Neural cell (in vitro differentiated cells): Measurements from ENCODE around the gene ACVR1B. TPM values are rescaled to one million over a fixed set of nuclear protein-coding genes. Genes with fewer than 3 reads are reported as not detected.

Experiments used
- H2AFZ ChIP-seq: fragments of 200-600, 300-800 bp; sonication (generic), shearing (Covaris generic); 2 replicates; pipeline ENCODE4 v1.6.0; 2014; ENCODE audit warnings: low read depth, mild to moderate bottlenecking, antibody characterized with exemption, low read length, moderate library complexity
- H3F3A ChIP-seq: fragments of 200-600 bp; shearing (Covaris generic); 2 replicates; pipeline ENCODE4 v1.6.1; 2016; ENCODE audit warnings: mild to moderate bottlenecking, moderate library complexity, mixed read lengths, antibody characterized with exemption, low read length; ENCODE audit not compliant: insufficient read depth, poor library complexity, severe bottlenecking
- H3K27ac ChIP-seq: fragments of 200-600, 300-800 bp; sonication (generic), shearing (Covaris generic); 2 replicates; pipeline ENCODE4 v1.5.1; 2014; ENCODE audit warnings: mild to moderate bottlenecking, low read length, moderate library complexity
- H3K27me3 ChIP-seq: fragments of 300-800, 200-600 bp; sonication (generic), shearing (Covaris generic); 2 replicates; pipeline ENCODE4 v1.6.0; 2014; ENCODE audit warnings: mild to moderate bottlenecking, low read depth, low read length, moderate library complexity; ENCODE audit not compliant: insufficient read depth
- H3K36me3 ChIP-seq: fragments of 300-800, 200-600 bp; sonication (generic), shearing (Covaris generic); 2 replicates; pipeline ENCODE4 v1.5.1; 2014; ENCODE audit warnings: mild to moderate bottlenecking, antibody characterized with exemption, low read length, moderate library complexity; ENCODE audit not compliant: insufficient read depth
- H3K4me2 ChIP-seq: fragments of 300-800, 200-600 bp; sonication (generic), shearing (Covaris generic); 2 replicates; pipeline ENCODE4 v1.6.0; 2014; ENCODE audit warnings: mild to moderate bottlenecking, low read length
- H3K4me3 ChIP-seq: fragments of 300-800, 200-600 bp; sonication (generic), shearing (Covaris generic); 2 replicates; pipeline ENCODE4 v1.5.1; 2014; ENCODE audit warnings: mild to moderate bottlenecking, low read length, moderate library complexity
- H3K79me2 ChIP-seq: fragments of 200-600 bp; shearing (Covaris generic); replicated peaks from 2 replicates; pipeline ENCODE4 v1.6.0; 2014; ENCODE audit warnings: mild to moderate bottlenecking, low read length, moderate library complexity; ENCODE audit not compliant: insufficient read depth
- H3K9ac ChIP-seq: fragments of 300-800, 200-600 bp; sonication (generic), shearing (Covaris generic); 2 replicates; pipeline ENCODE4 v1.6.1; 2016; ENCODE audit warnings: mild to moderate bottlenecking, low read length, mixed read lengths
- H3K9me2 ChIP-seq: fragments of 200-600 bp; shearing (Covaris generic); 2 replicates; pipeline ENCODE4 v1.6.1; 2016; ENCODE audit warnings: mild to moderate bottlenecking, low read length, mixed read lengths; ENCODE audit not compliant: insufficient read depth
- H3K9me3 ChIP-seq: fragments of 200-600, 300-800 bp; sonication (generic), shearing (Covaris generic); 2 replicates; pipeline ENCODE4 v1.6.1; 2016; ENCODE audit warnings: mild to moderate bottlenecking, mixed run types, low read length, moderate library complexity, mixed read lengths
- H4K20me1 ChIP-seq: fragments of 200-600 bp; shearing (Covaris generic); 2 replicates; pipeline ENCODE4 v1.6.1; 2016; ENCODE audit warnings: mild to moderate bottlenecking, mixed run types; ENCODE audit not compliant: insufficient read depth
- CTCF ChIP-seq: fragments of 450-650 bp; IDR thresholded peaks from 2 replicates; pipeline ENCODE4 v1.5.1; 2014; ENCODE audit warnings: antibody characterized with exemption, mild to moderate bottlenecking, moderate library complexity; ENCODE audit not compliant: poor library complexity, severe bottlenecking
- EP300 ChIP-seq: fragments of 450-650 bp; conservative IDR thresholded peaks from 2 replicates; pipeline ENCODE4 v1.6.1; 2014; ENCODE audit warnings: antibody characterized with exemption, mild to moderate bottlenecking, moderate library complexity; ENCODE audit not compliant: poor library complexity, severe bottlenecking
- EZH2 ChIP-seq: fragments of 200-600, 300-800 bp; shearing (Covaris generic), sonication (generic); IDR thresholded peaks from 2 replicates; pipeline ENCODE4 v1.6.1; 2014; ENCODE audit warnings: antibody characterized with exemption, low read length, borderline replicate concordance, mild to moderate bottlenecking; ENCODE audit not compliant: insufficient read depth, poor library complexity, severe bottlenecking
- MXI1 ChIP-seq: fragments of 450-650 bp; conservative IDR thresholded peaks from 2 replicates; pipeline ENCODE4 v1.6.1; 2014; ENCODE audit warnings: antibody characterized with exemption, mild to moderate bottlenecking; ENCODE audit not compliant: poor library complexity, severe bottlenecking
- POLR2AphosphoS5 ChIP-seq: IDR thresholded peaks from 2 replicates; pipeline ENCODE4 v1.6.1; 2012
- RAD21 ChIP-seq: fragments of 450-650 bp; conservative IDR thresholded peaks from 2 replicates; pipeline ENCODE4 v1.6.1; 2014; ENCODE audit warnings: antibody characterized with exemption, mild to moderate bottlenecking, moderate library complexity
- REST ChIP-seq: IDR thresholded peaks from 2 replicates; pipeline ENCODE4 v1.6.1; 2012; ENCODE audit warnings: borderline replicate concordance
- SMC3 ChIP-seq: fragments of 450-650 bp; conservative IDR thresholded peaks from 2 replicates; pipeline ENCODE4 v1.6.1; 2014; ENCODE audit warnings: antibody characterized with exemption, mild to moderate bottlenecking, moderate library complexity; ENCODE audit not compliant: poor library complexity
- TAF1 ChIP-seq: IDR thresholded peaks from 2 replicates; pipeline ENCODE4 v1.6.1; 2012; ENCODE audit warnings: low read depth
- polyA plus RNA-seq: library from polyadenylated mRNA; depleted of rRNA; stranded (reverse); fragments of >200 nt; gene quantifications from 2 replicates; pipeline ENCODE4 v1.2.3, GENCODE V29; 2014

The ACVR1B gene
- polyA plus RNA-seq, 1 donor from 2014 or later: 47.2 TPM

GRCh38 chr12:52013626-52014310 is 62.3 kb downstream of the ACVR1B start:
- Histone ChIP-seq H2AFZ (no peak overlapping the region), H3K4me2 (no peak overlapping the region), H3K9me2 (no peaks in the 10 kb centered on the region), H3K79me2 (no peaks in the 10 kb centered on the region), H4K20me1 (no peaks in the 10 kb centered on the region), H3K4me3 (no peak overlapping the region), H3K27me3 (no peaks in the 10 kb centered on the region), H3K36me3 (no peaks in the 10 kb centered on the region), H3K9me3 (no peaks in the 10 kb centered on the region), H3F3A (no peaks in the 10 kb centered on the region), H3K27ac (no peak overlapping the region), H3K9ac (no peak overlapping the region)
- no peak for TF ChIP-seq EZH2
- no peak for TF ChIP-seq MXI1
- no peak for TF ChIP-seq EP300
- no peak for TF ChIP-seq TAF1
- no peak for TF ChIP-seq RAD21
- TF ChIP-seq CTCF: no peak
- TF ChIP-seq POLR2AphosphoS5: no peak
- no peak for TF ChIP-seq SMC3
- no peak for TF ChIP-seq REST

GRCh38 chr12:52014567-52015530 is 63.4 kb downstream of the ACVR1B start:
- H3K27ac ChIP-seq: no peak overlapping the region
- H3K36me3 ChIP-seq: no peaks in the 10 kb centered on the region
- no peaks in the 10 kb centered on the region for H3K27me3 ChIP-seq
- no peaks in the 10 kb centered on the region for H3F3A ChIP-seq
- no peaks in the 10 kb centered on the region for H3K79me2 ChIP-seq
- no peak overlapping the region for H3K4me3 ChIP-seq
- H3K9me3 ChIP-seq: no peaks in the 10 kb centered on the region
- no peak overlapping the region for H2AFZ ChIP-seq
- H3K9ac ChIP-seq: no peak overlapping the region
- no peaks in the 10 kb centered on the region for H3K9me2 ChIP-seq
- no peaks in the 10 kb centered on the region for H4K20me1 ChIP-seq
- no peak overlapping the region for H3K4me2 ChIP-seq
- TF ChIP-seq EZH2 (no peak), RAD21 (no peak), EP300 (no peak), TAF1 (no peak), POLR2AphosphoS5 (no peak), CTCF (no peak), MXI1 (no peak), SMC3 (no peak), REST (no peak)
